Chondrocyte (in vitro differentiated cells): Measurements from ENCODE around the gene FCER1G. TPM values are rescaled to one million over a fixed set of nuclear protein-coding genes. Genes with fewer than 3 reads are reported as not detected.

Experiments used
- DNase-seq: peaks from one replicate; pipeline ENCODE4 v3.0.0; 2021; ENCODE audit warnings: mixed read lengths, low spot score
- H3K27ac Mint-ChIP-seq: one replicate; pipeline ENCODE4 v1.8.0; 2021; ENCODE audit warnings: mild to moderate bottlenecking, moderate library complexity, mixed read lengths; ENCODE audit not compliant: unreplicated experiment
- H3K27me3 Mint-ChIP-seq: 2 replicates; pipeline ENCODE4 v1.8.0; 2021; ENCODE audit warnings: low read depth, mixed read lengths
- H3K36me3 Mint-ChIP-seq: 2 replicates; pipeline ENCODE4 v1.8.0; 2021; ENCODE audit warnings: low read depth, mixed read lengths
- H3K4me1 Mint-ChIP-seq: 2 replicates; pipeline ENCODE4 v1.8.0; 2021; ENCODE audit warnings: low read depth, mild to moderate bottlenecking, mixed read lengths
- H3K4me3 Mint-ChIP-seq: one replicate; pipeline ENCODE4 v1.8.0; 2021; ENCODE audit warnings: mild to moderate bottlenecking, moderate library complexity, mixed read lengths; ENCODE audit not compliant: unreplicated experiment
- H3K9me3 Mint-ChIP-seq: 2 replicates; pipeline ENCODE4 v1.8.0; 2021; ENCODE audit warnings: low read depth, mixed read lengths
- CTCF ChIP-seq: fragments of 200-600 bp; sonication (generic); IDR thresholded peaks from 2 replicates; pipeline ENCODE4 v1.5.0; 2021; ENCODE audit warnings: antibody characterized with exemption, mild to moderate bottlenecking, moderate library complexity
- total RNA-seq: library from RNA; stranded (reverse); gene quantifications from 3 replicates; pipeline ENCODE4 v1.2.1, GENCODE V29; 2021

The FCER1G gene
- total RNA-seq, 1 donor from 2014 or later = not detected

- Mint-ChIP-seq H3K9me3 (no peaks in the 10 kb centered on the region), H3K27me3 (no peaks in the 10 kb centered on the region), H3K27ac (peak overlapping the region; percentile 93), H3K4me3 (peak overlapping the region; percentile 72), H3K36me3 (peaks cover 9% of the 10 kb centered on the region), H3K4me1 (peaks cover 63% of the 10 kb centered on the region)
- DNase-seq = no peak
- no peak for TF ChIP-seq CTCF
Measured at GRCh38 chr1:161200992-161201835, 13.9 kb upstream of the FCER1G start.

DNA sequence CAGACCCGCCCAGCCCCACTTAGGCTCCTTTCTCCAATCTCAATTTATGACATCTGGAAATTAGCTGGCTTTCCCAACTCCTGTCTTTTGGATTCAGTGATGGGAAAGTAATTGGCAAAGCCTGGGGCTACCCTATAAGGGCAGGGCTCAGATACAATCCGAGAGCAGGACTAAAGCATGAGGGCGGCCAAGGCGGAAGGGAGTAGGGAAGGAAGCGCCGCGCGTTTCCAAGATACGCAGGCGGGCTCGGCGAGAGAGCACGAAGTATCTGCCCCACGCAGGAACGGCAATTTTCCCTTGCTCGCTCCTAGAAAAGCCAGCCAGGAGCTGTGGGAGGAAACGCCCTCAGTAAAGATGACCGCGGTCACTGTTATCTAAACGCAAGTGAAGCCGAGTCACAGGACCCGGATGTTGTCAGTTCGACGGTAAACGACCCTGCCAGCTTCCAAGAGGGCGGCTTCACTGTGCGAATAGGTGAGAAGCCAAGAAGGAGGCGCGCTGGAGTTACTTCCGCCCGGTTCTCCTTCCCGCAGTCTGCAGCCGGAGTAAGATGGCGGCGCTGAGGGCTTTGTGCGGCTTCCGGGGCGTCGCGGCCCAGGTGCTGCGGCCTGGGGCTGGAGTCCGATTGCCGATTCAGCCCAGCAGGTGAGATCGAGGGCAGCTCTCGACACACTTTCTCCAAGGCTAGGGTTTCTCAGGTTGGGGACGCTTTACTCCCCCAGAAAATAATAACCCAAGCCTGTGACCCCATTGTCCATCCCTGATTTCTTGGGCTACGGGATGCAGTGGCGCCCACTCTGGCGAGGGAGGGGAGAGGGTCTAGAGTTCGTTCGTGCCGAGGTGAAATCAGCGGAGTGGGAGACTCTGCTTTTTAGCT, 13.0 kb upstream of the FCER1G start, which contains the start of gene NDUFS2:
NDUFS2 (plus strand) TSS at position 532 of the 877 bp plus-strand sequence; CDS start at position 551, 19 bp downstream.
- peak within 1 kb of the TSS; percentile 93 for H3K27ac Mint-ChIP-seq
- DNase-seq = peak; percentile 97
- H3K9me3 Mint-ChIP-seq = no peaks in the 10 kb centered on the region
- H3K4me3 Mint-ChIP-seq = peak within 1 kb of the TSS; percentile 89
- peaks cover 63% of the 10 kb centered on the region for H3K4me1 Mint-ChIP-seq
- peak; percentile 66 for TF ChIP-seq CTCF
- H3K27me3 Mint-ChIP-seq = no peaks in the 10 kb centered on the region
- H3K36me3 Mint-ChIP-seq = peaks cover 12% of the 10 kb centered on the region

GRCh38 chr1:161206411-161207140, 8.5 kb upstream of the FCER1G start:
- peaks cover 33% of the 10 kb centered on the region for H3K4me1 Mint-ChIP-seq
- peaks cover 25% of the 10 kb centered on the region for H3K36me3 Mint-ChIP-seq
- no peak for TF ChIP-seq CTCF
- DNase-seq = no peak
- no peak overlapping the region for H3K4me3 Mint-ChIP-seq
- peak overlapping the region; percentile 74 for H3K27ac Mint-ChIP-seq
- H3K9me3 Mint-ChIP-seq = no peaks in the 10 kb centered on the region
- no peaks in the 10 kb centered on the region for H3K27me3 Mint-ChIP-seq

DNA sequence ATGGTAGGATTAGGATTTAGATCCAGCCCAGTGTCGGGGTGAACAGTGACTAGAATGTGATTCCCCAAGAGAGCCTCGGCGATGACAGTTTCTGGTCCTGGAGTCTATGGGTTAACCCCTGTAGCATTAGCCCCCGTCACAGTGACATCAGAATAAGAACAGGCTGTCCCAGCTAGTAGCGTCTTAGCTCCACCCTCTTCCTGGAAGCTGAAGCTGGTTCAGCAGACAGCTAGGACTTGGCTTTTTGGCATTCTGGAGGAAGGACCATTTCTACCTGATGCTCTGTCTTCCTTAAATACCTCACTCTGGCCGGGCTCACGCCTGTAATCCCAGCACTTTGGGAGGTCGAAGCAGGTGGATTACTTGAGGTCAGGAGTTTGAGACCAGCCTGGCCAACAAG, 7.9 kb upstream of the FCER1G start:
- no peak overlapping the region for H3K27ac Mint-ChIP-seq
- no peak for DNase-seq
- peaks cover 29% of the 10 kb centered on the region for H3K36me3 Mint-ChIP-seq
- no peaks in the 10 kb centered on the region for H3K9me3 Mint-ChIP-seq
- peaks cover 29% of the 10 kb centered on the region for H3K4me1 Mint-ChIP-seq
- TF ChIP-seq CTCF = no peak
- H3K4me3 Mint-ChIP-seq = no peak overlapping the region
- no peaks in the 10 kb centered on the region for H3K27me3 Mint-ChIP-seq
